Stimulated activated CD4-positive, alpha-beta T cell treated with anti-CD3 and anti-CD28 coated beads, Interleukin-4, amount 100 ng/mL, for 24 hours (primary cell): ENCODE measurements around the gene DR1.
"Not testable (repeated sequence)": the region's sequence is repeated elsewhere in the genome, so short reads cannot be mapped to it uniquely, and the experiment has no call there.

Experiments
- DNase-seq: peaks from one replicate; pipeline ENCODE4 v3.0.0-alpha.2; 2020

DR1 gene

DNA sequence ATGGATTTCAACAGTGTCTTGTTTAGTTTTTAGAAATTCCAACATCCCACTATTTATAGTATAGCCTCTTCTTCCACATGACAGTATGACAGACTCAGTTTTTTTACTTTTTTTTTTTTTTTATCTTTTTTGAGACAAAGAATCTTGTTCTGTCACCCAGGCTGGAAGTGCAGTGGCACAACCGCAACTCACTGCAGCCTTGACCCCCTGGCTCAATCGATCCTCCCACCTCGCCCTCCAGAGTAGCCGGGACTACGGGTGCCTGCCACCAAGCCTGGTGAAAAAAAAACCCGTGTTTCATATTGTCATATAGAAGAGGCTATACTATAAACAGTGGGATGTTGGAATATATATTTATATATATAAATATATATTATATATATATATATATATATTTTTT lies 1.2 kb upstream of the DR1 start:
- DNase-seq = no peak

DNA sequence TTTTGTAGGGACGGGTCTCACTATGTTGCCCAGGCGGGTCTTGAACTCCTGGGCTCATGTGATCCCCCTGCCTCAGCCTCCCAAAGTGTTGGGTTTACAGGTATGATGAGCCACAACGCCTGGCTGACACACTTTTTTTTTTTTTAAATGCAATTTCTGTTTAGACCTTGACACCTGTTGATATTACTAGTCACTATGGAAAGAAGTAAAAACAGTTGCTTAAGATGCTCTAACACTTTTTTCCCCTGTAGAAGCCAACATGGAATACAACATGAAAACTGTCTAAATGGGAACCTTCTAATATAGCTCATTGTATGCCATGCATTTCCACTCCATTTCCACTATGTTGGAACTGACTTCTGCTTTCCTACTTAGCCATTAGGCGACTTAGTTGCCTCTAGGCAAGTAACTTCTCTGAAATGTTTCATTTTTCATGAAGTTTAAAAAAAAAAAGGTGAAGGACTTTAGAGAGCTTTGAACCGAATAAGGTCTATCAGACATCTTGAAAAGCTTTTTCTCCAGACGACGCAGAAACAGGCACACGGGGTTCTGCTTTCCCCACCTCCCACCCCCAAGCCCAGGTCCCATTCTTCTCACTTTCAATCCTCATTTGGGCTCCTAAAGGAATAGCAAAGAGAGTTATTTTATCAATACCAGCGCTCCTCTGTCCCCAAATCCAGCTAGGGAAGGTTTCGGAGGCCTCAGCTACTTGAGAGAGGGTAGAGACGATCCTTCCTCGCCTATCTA lies 648 bp upstream of the DR1 start:
- DNase-seq = no peak

GRCh38 chr1:93346421-93346993 lies 800 bp downstream of the DR1 start:
- peak; percentile 7 for DNase-seq

- no peak for DNase-seq
Observed at GRCh38 chr1:93347334-93347899, 1.7 kb downstream of the DR1 start.

GRCh38 chr1:93348104-93348728 lies 2.5 kb downstream of the DR1 start:
- no peak for DNase-seq

GRCh38 chr1:93349231-93350135 lies 3.8 kb downstream of the DR1 start:
- DNase-seq = no peak

DNA sequence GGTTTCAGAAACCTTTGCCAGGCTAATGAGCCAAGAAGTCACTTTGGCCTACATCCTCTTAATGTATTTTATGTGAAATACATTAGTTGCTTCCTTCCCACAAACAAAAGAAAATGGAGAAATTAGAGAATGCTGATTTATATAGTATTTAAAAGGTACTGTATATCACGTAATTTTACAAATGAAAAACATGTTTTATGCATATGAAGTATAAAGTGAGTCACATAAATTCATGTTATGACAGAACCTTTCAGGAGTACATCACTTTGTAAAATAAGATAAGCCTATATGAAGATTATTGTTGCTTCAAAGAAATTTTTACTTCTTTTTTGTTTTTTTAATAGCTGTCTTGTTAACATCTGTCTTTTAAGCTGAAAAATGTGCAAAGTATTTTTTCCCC lies 4.6 kb downstream of the DR1 start:
- DNase-seq = no peak

DNA sequence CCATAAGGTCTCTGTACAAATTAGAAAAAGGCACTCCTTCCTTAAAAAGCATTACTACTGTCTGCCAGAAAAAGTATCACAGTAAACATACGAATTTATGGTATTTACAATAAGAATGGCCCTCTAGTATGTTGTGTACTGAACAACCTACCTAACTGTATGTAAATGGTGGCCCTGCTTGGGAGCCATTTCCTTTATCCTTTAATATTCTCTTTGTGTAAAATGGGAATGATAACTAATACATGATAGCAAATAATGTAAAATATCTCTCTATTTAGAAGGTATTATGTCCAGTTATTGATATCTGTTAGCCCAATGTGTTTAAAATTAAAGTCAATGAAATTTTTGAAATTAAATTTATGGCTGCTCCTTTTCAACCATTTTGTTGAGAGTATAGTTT lies 5.2 kb downstream of the DR1 start:
- no peak for DNase-seq

GRCh38 chr1:93351346-93351745 lies 5.6 kb downstream of the DR1 start:
- DNase-seq = not testable (repeated sequence)

DNA sequence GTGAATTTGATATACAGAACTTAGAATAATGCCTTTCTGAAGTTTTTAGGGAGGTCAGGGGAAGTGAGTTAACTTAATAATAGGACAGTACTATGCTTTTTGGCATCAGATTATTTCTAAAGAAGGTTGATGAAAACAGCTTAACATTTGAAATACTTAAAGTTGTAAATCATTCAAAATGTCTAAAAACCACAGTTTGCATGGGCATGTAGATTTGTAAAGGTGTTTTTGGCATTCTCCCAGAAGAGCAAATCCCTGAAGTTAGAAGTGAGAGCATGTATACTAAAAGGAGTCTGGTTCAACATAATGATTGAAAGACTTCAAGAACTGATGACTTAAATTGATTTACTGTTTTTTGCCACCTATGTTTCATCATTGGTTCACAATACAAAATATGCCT lies 6.7 kb downstream of the DR1 start:
- DNase-seq = no peak

DNA sequence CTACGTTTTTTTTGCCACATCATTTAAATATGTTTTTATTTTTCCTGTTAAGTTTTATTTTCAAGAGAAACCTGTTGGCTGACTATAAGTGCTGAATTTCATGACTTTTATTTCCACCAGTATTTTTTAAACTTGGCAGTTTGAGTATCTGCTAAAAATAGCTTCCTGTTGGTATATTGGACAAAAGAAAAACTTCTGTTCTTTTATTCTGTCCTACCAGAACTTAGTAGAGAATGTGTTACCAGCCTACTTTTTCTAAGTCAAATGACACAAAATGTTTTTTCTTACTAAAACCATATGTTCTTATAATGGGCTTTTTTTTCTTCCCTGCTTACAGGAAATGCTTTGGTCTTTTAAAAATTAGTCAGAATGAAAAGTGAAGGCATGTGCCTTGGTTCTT lies 7.6 kb downstream of the DR1 start:
- DNase-seq = no peak

- no peak for DNase-seq
Observed at GRCh38 chr1:93354749-93355148, 9.0 kb downstream of the DR1 start.

- no peak for DNase-seq
Observed at GRCh38 chr1:93357242-93357641, 11.5 kb downstream of the DR1 start.

DNA sequence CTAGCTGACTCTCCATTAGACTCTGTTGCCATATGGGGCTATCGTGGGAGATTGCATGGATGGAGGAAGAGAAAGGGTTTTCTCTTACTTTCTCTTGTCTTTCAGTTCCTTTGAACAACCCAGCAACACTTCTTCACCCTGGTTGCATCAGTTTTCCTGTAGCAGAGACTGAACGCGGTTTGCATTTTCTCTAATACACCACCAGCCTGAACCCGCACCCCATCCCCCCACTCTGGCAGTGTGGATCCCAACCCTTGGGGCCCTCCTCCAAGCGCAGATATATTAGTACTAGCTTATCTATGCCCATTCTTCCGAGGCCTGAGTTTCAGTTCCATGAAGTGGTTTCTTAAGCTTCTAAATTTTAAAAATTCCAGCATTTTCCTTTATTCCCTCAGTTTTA lies 12.6 kb downstream of the DR1 start:
- no peak for DNase-seq

DNA sequence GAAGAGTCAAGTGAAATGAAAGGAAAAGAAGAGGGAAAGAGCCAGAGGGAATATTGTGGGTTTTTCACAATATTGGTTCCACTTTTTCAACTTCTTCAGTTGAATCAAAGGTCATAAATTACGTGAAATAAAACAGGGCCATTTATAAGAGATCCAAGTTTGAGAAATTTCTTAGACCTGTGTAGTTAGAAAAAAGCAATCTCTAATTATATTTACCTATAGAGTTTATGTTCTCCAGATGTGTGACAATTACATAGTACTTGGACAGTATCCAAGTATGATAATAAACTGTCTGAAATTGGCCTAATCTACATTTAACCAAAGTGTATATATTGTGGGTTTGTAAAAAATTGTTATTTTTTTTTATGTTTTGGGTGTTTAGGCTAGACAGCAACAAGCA lies 14.4 kb downstream of the DR1 start:
- no peak for DNase-seq

GRCh38 chr1:93362237-93362636 lies 16.5 kb downstream of the DR1 start:
- no peak for DNase-seq

DNA sequence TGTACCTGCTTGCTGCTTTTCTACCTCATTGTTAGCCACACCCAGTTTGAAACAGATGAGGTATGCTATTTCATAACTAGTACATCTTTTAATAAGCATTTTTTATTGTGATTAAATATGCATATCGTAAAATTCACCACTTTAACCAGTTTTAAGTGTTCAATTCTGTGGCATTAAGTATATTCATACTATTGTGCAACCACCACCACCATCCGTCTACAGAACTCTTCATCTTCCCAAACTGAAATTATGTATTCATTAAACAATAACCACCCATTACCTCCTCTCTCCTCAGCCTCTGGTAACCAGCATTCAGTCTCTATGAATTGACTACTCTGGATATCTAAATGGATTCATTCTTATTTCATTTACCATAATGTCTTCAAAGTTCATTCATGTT lies 20.1 kb downstream of the DR1 start:
- DNase-seq = no peak

GRCh38 chr1:93369734-93370133 lies 24.0 kb downstream of the DR1 start:
- no peak for DNase-seq

DNA sequence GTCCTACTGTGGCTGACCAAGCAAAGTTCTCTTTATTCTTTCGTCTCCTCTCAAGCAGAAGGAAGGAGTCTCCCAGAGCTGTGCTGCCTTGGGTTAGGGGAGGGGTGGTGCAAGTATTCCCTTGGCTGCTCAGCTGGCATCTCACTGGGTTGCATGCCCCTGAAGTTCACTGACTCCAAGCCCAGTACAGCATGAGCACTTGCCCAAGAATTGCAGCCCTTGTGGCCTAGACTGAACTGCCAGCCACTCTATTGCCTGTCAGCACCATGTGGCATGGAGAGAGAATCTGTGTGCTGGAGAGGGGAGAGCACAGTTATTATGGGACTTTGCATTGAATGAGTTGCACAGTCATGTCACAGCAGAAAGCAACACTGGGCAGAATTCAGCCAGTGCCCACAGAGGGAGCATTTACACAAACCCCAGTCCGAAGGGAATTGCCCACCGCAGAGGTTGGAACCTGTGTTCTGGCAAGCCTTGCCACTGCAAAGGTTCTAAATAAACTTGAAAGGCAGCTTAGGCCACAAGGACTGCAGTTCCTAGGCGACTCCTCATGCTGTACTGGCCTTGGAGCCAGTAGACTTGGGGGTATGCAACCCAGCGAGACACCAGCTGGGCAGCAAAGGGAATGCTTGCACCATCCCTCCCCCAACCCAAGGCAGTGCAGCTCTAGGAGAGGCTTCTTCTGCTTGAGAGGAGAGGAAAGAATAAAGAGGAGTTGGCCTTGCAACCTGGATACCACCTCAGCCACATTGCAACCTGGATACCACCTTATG lies 28.8 kb downstream of the DR1 start:
- DNase-seq = no peak

GRCh38 chr1:93384656-93385055 lies 38.9 kb downstream of the DR1 start:
- DNase-seq = no peak

DNA sequence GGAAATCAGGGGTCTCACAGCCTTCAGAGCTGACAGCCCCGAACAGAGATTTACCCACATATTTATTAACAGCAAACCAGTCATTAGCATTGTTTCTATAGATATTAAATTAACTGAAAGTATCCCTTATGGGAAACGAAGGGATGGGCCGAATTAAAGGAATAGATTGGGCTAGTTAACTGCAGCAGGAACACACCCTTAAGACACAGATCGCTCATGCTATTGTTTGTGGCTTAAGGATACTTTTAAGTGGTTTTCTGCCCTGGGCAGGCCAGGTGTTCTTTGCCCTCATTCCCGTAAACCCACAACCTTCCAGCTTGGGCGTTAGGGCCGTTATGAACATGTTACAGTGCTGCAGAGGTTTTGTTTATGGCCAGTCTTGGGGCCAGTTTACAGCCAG lies 40.6 kb downstream of the DR1 start:
- DNase-seq = not testable (repeated sequence)

DNA sequence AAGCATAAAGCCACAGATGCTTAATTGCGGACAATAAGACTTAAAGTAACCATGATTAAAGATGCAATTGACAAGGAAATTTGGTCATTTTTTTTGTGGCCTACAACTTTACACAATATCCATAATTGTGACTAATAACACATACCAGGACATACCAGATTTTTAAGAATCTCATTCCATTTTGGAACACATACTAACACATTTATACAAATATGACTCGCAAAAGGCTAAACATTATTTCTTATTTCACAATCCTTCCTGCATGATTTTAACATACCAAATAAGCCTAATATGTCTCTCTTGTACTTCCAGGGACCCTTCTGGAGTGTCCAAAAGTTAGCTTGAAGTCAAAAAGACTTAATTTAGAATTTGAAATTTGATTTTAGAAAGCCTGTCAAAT lies 48.8 kb downstream of the DR1 start:
- DNase-seq = no peak
